Measurements from ENCODE around the gene RPL31.

The RPL31 gene

DNA sequence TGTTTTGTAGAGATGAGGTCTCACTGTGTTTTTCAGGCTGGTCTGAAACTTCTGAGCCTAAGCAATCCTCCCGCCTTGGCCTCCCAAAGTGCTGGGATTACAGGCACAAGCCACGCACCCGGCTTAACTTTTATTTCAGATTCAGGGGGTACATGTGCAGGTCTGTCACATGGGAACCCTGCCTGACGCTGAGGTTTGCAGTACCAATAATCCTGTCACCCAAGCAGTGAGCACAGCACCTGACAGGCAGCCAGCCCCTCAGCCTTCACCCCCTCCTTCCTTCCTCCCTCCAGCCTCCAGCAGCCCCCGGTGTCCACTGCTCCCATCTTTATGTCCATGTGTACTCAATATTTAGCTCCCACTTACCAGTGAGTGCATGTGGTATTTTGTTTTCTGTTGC lies 46.0 kb upstream of the RPL31 start:
- no peak overlapping the region for H3K4me3 ChIP-seq (ENCODE audit: low read depth, low read length)
- ChIA-PET CTCF (interaction anchor here (1.1 to 2.2 kb wide), 2 partner anchors 56 to 226 kb away, joined by 3 to 6 read pairs; no protein-coding TSS in a partner anchor), POLR2A (no interaction called here)
- DNase-seq (ENCODE audit: low read depth, low spot score) = no peak
- TF ChIP-seq, protein P1, sequence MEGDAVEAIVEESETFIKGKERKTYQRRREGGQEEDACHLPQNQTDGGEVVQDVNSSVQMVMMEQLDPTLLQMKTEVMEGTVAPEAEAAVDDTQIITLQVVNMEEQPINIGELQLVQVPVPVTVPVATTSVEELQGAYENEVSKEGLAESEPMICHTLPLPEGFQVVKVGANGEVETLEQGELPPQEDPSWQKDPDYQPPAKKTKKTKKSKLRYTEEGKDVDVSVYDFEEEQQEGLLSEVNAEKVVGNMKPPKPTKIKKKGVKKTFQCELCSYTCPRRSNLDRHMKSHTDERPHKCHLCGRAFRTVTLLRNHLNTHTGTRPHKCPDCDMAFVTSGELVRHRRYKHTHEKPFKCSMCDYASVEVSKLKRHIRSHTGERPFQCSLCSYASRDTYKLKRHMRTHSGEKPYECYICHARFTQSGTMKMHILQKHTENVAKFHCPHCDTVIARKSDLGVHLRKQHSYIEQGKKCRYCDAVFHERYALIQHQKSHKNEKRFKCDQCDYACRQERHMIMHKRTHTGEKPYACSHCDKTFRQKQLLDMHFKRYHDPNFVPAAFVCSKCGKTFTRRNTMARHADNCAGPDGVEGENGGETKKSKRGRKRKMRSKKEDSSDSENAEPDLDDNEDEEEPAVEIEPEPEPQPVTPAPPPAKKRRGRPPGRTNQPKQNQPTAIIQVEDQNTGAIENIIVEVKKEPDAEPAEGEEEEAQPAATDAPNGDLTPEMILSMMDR (IDR thresholded peaks at IDR 0.05; ENCODE audit: insufficient read depth, low read length, missing control alignments) = no peak

GRCh38 chr2:100957996-100958653 lies 44.0 kb upstream of the RPL31 start:
- TF ChIP-seq, protein P1 (IDR thresholded peaks at IDR 0.05; ENCODE audit: insufficient read depth, low read length, missing control alignments) = no peak
- POLR2A ChIA-PET = interaction anchor here (0.7 to 1.6 kb wide), 4 partner anchors 19 to 216 kb away, joined by 3 to 6 read pairs (median 4); partner anchors contain the start of gene RPL31
- no peak overlapping the region for H3K4me3 ChIP-seq (ENCODE audit: low read depth, low read length)
- CTCF ChIA-PET = interaction anchor here (0.6 to 2.4 kb wide), 4 partner anchors 28 to 1139 kb away, joined by 3 to 7 read pairs (median 5); no protein-coding TSS in a partner anchor
- peak; percentile 95 for DNase-seq (ENCODE audit: low read depth, low spot score)

- ChIA-PET POLR2A (interaction anchor here (0.7 to 1.6 kb wide), 3 partner anchors 43 to 228 kb away, joined by 3 to 6 read pairs (median 4); partner anchors contain the start of gene RPL31), CTCF (interaction anchor here (0.7 to 2.4 kb wide), 6 partner anchors 12 to 349 kb away, joined by 3 to 7 read pairs (median 4); no protein-coding TSS in a partner anchor)
- TF ChIP-seq, protein P1 (IDR thresholded peaks at IDR 0.05; ENCODE audit: insufficient read depth, low read length, missing control alignments) = no peak
- no peak for DNase-seq (ENCODE audit: low read depth, low spot score)
- H3K4me3 ChIP-seq (ENCODE audit: low read depth, low read length) = no peak overlapping the region
These were observed 42.7 kb upstream of the RPL31 start for GRCh38 chr2:100959225-100959880.

DNA sequence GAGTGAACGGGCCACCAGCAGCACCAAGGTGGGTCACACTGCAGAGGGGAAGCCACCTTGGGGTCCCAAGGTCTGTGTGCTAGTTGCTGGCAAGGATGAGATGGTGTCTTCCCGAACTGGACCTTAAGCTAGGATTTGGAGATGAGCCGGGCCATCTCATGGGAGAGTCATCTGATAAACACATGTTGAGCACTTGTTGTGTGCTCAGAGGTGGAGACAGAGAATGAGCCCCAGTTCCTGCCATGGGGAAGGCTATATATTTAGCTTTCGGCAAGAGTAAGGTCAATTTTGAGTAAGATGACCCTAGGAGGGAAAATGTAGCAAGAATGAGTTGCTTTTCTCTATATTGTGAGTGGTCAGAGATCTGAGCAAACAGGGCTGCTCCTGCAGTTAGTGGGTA lies 41.4 kb upstream of the RPL31 start:
- DNase-seq (ENCODE audit: low read depth, low spot score) = no peak
- POLR2A ChIA-PET = interaction anchor here (0.6 kb wide), 1 partner anchor 58 kb away, joined by 3 read pairs; no protein-coding TSS in a partner anchor
- CTCF ChIA-PET = interaction anchor here (1.0 to 1.5 kb wide), 3 partner anchors 25 to 231 kb away, joined by 3 to 7 read pairs (median 4); no protein-coding TSS in a partner anchor
- H3K4me3 ChIP-seq (ENCODE audit: low read depth, low read length) = no peak overlapping the region
- TF ChIP-seq, protein P1 (IDR thresholded peaks at IDR 0.05; ENCODE audit: insufficient read depth, low read length, missing control alignments) = no peak

- DNase-seq (ENCODE audit: low read depth, low spot score) = no peak
- no peak overlapping the region for H3K4me3 ChIP-seq (ENCODE audit: low read depth, low read length)
- TF ChIP-seq, protein P1 (IDR thresholded peaks at IDR 0.05; ENCODE audit: insufficient read depth, low read length, missing control alignments) = no peak
- POLR2A ChIA-PET = no interaction called here
- CTCF ChIA-PET = interaction anchor here (0.6 kb wide), 1 partner anchor 15 kb away, joined by 3 read pairs; no protein-coding TSS in a partner anchor
These were observed 39.6 kb upstream of the RPL31 start for GRCh38 chr2:100962366-100963025.

DNA sequence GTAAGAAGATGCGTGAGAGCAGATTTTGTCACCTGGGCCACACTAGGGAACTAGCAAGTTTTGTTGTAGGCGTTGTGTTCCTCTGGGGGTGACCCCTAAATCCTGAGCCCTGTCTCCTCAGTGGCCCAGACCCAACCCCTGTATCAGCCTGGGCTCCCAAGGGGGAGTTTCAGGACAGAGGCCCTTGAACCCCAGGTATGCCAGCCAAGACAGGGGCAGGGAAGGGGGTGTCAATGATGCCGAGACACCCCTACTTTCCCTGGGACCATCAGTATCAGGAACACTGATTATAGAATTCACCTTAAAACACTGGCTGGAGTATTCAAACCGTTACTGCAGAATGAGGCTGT lies 39.1 kb upstream of the RPL31 start:
- ChIA-PET CTCF (no interaction called here), POLR2A (no interaction called here)
- TF ChIP-seq, protein P1 (IDR thresholded peaks at IDR 0.05; ENCODE audit: insufficient read depth, low read length, missing control alignments) = no peak
- DNase-seq (ENCODE audit: low read depth, low spot score) = no peak
- H3K4me3 ChIP-seq (ENCODE audit: low read depth, low read length) = no peak overlapping the region
